ENCODE measurements around the gene PCLAF. TPM values are rescaled to one million over a fixed set of nuclear protein-coding genes. Genes with fewer than 3 reads are reported as not detected.

Gene PCLAF
- total RNA-seq, 1 donor from 2014 or later = 65.5 TPM

DNA sequence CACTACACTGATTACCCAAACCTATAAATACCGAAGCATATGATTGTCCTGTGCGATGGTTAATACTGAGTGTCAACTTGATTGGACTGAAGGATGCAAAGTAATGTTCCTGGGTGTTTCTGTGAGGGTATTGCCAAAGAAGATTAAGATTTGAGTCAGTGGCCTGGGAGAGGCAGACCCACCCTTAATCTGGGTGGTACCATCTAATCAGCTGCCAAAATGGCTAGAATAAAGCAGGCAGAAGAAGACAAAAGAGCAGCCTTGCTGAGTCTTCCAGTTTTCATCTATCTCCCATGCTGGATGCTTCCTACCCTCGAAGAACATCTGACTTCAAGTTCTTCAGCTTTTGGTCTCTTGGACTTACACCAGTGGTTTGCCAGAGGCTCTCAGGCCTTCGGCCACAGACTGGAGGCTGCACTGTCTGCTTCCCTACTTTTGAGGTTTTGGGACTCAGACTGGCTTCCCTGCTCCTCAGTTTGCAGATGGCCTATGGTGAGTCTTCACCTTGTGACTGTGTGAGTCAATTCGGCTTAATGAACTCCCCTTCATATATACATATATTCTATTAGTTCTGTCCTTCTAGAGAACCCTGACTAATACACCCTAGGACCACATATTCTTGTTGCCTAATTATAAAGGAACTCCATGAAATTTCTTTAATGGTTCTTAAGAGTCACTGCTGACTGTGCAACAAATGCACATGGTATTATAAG, 56.9 kb downstream of the PCLAF start:
- H3K4me3 ChIP-seq (ENCODE audit: low read depth, low read length) = no peak overlapping the region
- TF ChIP-seq, protein P1, sequence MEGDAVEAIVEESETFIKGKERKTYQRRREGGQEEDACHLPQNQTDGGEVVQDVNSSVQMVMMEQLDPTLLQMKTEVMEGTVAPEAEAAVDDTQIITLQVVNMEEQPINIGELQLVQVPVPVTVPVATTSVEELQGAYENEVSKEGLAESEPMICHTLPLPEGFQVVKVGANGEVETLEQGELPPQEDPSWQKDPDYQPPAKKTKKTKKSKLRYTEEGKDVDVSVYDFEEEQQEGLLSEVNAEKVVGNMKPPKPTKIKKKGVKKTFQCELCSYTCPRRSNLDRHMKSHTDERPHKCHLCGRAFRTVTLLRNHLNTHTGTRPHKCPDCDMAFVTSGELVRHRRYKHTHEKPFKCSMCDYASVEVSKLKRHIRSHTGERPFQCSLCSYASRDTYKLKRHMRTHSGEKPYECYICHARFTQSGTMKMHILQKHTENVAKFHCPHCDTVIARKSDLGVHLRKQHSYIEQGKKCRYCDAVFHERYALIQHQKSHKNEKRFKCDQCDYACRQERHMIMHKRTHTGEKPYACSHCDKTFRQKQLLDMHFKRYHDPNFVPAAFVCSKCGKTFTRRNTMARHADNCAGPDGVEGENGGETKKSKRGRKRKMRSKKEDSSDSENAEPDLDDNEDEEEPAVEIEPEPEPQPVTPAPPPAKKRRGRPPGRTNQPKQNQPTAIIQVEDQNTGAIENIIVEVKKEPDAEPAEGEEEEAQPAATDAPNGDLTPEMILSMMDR (conservative IDR thresholded peaks at IDR 0.05; ENCODE audit: low read depth, low read length) = no peak
- no peak for DNase-seq (ENCODE audit: low read depth)

DNA sequence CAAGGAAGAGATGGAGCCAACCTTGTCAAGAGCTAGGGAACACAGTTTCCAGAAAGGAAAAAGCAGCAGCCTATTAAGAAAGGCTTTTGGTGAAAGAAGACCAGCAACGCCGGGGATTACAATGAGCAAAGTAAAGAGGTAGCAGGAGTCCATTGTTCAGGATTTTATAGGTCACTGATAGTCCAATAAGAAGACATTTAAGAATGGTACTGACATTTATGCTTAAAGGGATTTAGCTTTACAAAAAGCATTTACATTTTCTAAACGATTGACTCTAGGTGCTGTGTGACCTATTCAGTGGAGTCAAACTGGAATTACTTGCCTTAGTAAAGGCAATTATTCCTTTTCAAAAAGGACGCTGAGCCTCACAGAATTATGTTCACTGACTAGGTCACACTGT, 66.0 kb downstream of the PCLAF start:
- no peak overlapping the region for H3K4me3 ChIP-seq (ENCODE audit: low read depth, low read length)
- TF ChIP-seq, protein P1 (conservative IDR thresholded peaks at IDR 0.05; ENCODE audit: low read depth, low read length) = no peak
- DNase-seq (ENCODE audit: low read depth) = no peak

DNA sequence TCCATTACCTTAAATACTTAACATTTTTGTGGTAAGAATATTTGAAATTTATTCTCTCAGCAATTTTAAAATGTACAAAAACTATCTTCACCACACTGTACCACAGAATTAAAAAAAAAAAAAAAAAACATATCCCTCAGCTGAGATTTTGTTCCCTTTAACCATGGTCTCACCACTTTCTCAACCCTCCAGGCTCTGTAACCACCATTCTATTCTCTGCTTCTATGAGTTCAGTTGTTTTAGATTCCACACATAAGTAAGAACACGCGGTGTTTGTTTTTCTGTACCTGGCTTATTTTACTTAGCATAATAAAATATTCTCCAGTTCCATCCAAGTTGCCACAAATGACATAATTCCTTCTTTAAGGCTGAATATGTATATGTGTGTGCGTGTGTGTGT, 66.8 kb downstream of the PCLAF start:
- DNase-seq (ENCODE audit: low read depth) = no peak
- TF ChIP-seq, protein P1 (conservative IDR thresholded peaks at IDR 0.05; ENCODE audit: low read depth, low read length) = no peak
- no peak overlapping the region for H3K4me3 ChIP-seq (ENCODE audit: low read depth, low read length)

Other genes with a start within 250 kb of the PCLAF start
- gene SNX22, start 229.7 kb downstream of the PCLAF start, total RNA-seq = 0.86 and 1.2 TPM in 2 replicates
- 515 and 693 TPM in 2 replicates for gene PPIB, start 218.4 kb downstream of the PCLAF start, total RNA-seq
- 12.0 and 12.3 TPM in 2 replicates for gene CSNK1G1, start 25.3 kb downstream of the PCLAF start, total RNA-seq
- 6.7 and 9.4 TPM in 2 replicates for gene TRIP4, start 6.4 kb upstream of the PCLAF start, total RNA-seq
- 11.0 and 11.6 TPM in 2 replicates for gene ZNF609, start 79.1 kb upstream of the PCLAF start, total RNA-seq

All from epithelial cell of proximal tubule (primary cell).